Medulla oblongata (tissue), 1 donor: ENCODE results near the gene CAMSAP2.

Source experiments
- DNase-seq: peaks from one replicate; pipeline ENCODE4 v3.0.0-alpha.2; 2015; ENCODE audit errors: extremely low spot score

CAMSAP2 gene

GRCh38 chr1:200838676-200839445, 100.2 kb downstream of the CAMSAP2 start:
- DNase-seq: no peak

DNA sequence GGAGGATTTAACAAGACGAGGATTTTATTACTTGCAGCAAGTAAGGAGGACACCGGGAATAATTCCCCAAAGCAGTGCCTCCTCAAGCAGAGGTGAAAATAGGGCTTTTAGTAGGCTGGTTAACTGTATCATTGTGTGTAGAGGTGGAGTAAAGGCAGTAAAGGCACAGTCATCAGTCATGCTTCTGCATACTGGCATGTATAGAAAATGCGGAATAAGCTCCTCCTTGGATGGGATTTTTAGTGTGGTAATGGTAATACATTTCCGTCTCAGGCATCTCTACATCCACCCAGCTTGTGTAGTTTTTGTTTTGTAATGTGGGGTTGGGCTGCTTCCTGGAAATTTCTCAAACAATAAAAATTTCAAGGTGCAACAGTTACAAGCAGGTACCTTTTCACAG, 106.7 kb downstream of the CAMSAP2 start:
- no peak for DNase-seq

GRCh38 chr1:200846398-200846797, 107.7 kb downstream of the CAMSAP2 start:
- DNase-seq: no peak

- DNase-seq: no peak
These were observed 110.7 kb downstream of the CAMSAP2 start for GRCh38 chr1:200849430-200849829.

DNA sequence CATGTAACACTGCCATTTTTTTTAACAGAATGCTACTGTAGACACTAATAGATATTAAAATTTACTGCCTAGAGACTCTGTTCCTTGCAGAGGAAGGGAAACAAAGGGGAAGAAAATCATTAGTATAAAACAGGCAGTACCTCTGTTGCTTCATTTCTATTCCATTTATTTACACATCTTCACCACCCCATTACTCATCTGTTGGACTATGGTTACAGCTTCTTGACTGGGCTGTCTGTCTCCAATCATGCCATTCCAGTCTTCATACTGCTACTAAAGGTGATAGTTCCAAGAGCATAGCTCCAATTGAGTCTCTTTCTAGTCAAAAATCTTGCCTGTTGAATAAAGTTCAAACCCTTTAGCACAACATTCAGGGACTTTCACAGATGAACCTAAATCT, 111.9 kb downstream of the CAMSAP2 start:
- no peak for DNase-seq

DNA sequence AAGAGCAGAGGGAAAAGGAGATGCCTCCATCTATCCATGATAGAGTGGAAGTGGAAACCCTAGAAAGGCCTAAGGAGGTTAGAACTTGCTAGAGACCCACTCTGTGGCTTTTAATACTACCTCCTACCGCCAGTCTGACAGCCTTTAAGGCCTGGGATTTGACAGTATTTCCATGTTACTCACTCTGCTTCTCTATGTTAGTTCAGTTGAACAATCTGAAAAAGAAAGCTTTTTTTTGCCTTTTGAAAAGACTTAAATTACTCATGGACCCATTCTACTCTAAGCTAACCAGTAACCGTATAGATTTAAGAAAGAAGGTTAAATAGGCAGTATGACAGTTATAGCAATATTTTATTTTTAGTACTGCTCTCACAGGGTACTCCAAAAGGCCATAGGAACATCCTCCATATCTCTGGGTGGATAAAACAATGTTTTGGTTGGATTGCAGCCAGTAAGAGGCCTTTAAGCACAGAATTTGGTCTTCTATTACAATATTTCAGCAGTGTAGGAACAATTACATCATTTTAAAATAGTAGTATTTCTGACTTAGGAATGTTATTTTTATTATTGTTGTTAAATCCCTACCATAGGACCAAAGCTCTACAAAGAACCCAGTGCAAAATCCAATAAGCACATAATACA, 118.1 kb downstream of the CAMSAP2 start:
- DNase-seq: no peak

- no peak for DNase-seq
These were observed 119.1 kb downstream of the CAMSAP2 start for GRCh38 chr1:200857804-200858203.

DNA sequence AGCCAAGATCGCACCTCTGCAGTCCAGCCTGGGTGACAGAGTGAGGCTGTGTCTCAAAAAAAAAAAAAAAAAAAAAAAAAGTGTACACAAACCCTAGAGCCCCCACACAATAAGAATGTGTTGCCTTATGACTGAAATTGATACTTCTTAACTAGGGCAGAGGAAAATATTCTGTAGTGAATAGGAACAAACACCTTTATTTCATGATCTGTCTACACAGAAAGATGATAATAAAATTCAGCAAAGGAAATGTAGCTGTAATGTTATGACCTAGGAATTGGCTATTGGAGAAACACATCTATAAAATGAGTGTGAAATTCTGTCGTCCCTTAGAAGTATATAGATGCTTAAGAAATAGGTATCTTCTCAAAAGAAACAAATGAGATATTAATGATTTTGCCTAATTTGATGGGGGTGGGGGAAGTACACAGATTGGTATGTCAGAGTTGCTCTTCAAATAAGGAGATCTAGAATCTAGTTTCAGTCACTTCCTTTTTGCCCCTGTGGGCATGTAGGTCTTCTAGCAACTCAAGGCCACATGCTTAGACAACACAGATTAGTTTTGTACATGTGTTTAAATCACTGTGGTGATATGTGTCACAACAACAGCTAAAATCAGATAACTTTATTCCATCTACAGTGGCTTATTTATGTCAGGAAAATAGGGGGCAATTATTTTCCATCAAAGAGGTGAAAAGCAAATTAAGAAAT, 123.4 kb downstream of the CAMSAP2 start:
- DNase-seq: no peak

GRCh38 chr1:200862713-200863415, 124.2 kb downstream of the CAMSAP2 start:
- no peak for DNase-seq

GRCh38 chr1:200866116-200866515, 127.4 kb downstream of the CAMSAP2 start:
- no peak for DNase-seq

GRCh38 chr1:200866521-200866920, 127.8 kb downstream of the CAMSAP2 start:
- no peak for DNase-seq

DNA sequence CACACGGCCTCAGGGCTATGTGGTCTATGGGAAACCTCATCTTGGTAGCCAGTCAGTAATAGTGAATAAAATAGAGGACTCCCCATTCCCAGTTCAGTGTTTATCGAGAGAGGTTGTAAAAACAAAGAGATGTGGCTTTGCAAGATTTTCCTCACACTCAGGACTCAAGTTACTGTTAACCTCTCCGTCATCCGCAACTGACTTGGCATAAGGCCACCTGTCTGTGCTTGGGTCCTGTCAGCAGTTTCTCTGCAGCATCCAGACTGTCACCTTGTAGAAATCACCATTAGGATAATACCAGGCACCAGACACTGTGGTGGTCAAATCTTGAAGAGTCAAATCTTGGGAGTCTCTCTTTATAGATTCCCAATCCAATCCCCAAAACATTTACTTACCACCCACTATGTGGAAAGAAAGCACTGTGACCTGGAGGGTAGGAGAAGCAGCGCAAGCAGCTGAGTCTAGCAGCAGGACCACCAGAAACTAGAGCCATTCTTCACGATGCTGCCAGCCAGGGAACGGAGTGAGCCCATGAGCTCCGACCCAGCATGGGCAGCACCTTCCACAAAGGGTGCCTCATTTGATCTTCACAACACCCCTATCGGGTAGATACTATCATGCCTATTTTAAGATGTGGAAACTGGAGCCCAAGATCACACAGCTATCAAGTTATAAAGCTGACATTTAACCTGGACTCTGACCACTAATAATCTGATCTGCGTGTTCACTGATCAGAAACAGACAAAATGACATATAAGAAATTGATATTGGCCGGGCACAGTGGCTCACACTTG, 128.5 kb downstream of the CAMSAP2 start:
- DNase-seq: no peak

DNA sequence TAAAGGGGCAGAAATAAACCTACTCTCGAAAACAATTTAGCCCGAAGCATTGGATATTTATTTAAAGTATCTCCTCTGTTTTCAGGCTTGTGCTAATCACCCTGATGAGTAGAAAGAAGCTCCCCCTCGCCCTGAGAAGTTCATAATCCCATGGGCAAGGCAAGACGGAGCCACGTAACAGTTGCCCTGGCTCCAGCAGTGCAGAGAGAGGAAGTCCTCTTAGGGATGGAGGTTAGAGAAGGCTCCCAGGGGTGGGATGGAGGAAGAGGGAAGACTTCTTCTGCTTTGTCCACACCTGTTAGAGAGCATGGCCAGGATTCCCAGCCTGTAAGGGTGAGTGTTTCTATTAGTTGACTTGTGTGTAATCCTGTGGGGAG, 130.7 kb downstream of the CAMSAP2 start:
- DNase-seq: no peak

DNA sequence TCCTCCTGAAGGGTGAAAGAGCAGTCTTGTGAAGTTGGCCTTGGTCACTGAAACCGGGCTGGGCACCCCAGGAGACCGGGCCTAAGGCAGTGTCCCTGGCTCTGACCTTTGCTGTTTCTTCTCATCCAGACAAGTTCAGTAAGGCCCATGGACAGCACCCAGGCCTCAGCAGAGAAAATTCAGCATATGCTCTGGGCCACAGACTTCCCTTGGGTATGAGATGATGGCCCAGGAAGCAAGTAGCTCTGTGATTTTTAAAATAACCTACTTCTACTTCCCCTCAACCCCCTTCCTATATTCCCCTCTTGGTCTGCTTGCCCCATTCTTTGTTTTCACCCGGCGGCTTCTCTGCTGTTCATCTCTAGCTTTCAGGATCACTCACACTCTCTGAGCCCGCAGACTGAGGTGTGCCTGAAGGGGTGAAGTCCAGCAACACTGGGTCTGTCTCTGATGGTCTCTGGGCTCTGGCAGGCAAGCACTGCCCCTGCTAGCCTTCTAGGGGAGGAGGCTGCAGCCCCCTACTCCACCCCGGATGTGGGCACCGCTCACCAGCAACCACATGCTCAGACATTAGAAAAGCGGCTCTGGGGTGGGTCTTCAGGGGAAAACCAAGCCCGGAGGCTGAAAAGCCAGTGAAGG, 131.2 kb downstream of the CAMSAP2 start:
- no peak for DNase-seq

DNA sequence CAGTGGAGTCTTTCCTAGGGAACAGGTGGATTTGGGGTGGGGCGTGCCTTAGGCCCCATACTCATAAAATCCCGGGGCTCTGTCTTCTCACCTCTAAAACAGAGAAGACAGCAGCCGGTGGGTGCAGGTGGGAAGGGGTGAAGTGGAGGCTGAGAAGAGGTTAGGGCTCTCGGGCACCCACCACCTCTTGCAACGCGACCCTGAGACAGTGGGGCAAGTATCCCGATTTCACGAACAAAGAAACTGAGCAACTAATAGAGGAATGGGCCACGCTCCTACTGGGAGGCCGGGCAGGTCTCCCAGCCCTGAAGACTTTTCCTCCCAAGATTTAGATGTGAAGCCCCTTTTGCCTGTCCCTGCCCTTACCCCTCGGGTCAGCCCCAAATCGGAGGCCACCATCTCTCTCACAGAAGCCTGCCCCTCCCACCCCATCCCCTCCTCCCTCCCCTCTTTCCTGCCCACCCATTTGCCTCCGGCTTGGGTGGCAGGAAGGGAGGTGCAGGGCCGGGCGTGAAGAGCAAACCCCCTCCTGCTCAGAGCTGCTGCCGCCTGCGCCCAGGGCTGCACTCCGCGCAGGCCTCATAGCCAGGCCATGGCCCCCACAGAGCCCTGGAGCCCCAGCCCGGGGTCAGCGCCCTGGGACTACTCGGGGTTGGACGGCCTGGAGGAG, 133.9 kb downstream of the CAMSAP2 start, which contains the start of gene GPR25:
TSS of gene GPR25 (plus strand) at position 536 of the 670 bp plus-strand sequence. CDS start at position 593, 57 bp downstream.
- no peak for DNase-seq

DNA sequence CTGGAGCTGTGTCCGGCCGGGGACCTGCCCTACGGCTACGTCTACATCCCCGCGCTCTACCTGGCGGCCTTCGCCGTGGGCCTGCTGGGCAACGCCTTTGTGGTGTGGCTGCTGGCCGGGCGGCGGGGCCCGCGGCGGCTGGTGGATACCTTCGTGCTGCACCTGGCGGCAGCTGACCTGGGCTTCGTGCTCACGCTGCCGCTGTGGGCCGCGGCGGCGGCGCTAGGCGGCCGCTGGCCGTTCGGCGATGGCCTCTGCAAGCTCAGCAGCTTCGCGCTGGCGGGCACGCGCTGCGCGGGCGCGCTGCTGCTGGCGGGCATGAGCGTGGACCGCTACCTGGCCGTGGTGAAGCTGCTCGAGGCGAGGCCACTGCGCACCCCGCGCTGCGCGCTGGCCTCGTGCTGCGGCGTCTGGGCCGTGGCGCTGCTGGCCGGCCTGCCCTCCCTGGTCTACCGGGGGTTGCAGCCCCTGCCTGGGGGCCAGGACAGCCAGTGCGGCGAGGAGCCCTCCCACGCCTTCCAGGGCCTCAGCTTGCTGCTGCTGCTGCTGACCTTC, 134.5 kb downstream of the CAMSAP2 start:
- DNase-seq: no peak

DNA sequence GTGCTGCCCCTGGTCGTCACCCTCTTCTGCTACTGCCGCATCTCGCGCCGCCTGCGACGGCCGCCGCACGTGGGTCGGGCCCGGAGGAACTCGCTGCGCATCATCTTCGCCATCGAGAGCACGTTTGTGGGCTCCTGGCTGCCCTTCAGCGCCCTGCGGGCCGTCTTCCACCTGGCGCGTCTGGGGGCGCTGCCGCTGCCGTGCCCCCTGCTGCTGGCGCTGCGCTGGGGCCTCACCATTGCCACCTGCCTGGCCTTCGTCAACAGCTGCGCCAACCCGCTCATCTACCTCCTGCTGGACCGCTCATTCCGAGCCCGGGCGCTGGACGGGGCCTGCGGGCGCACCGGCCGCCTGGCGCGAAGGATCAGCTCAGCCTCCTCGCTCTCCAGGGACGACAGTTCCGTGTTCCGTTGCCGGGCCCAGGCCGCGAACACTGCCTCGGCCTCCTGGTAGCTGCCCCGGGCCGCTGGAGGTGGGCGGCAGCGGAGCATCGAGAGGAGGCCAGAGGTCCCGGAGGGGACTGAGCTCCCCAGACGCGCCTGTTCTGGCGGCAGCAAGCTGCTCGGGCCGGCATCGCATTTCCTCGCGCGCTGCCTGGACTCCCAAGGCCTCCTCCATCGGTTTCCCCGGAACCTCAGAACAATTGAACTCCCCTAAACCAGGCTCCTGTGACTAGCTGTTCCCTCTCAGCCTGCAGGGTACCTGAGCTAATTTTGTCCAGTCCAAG, 135.1 kb downstream of the CAMSAP2 start:
- no peak for DNase-seq

- no peak for DNase-seq
These were observed 136.0 kb downstream of the CAMSAP2 start for GRCh38 chr1:200874694-200875093.

GRCh38 chr1:200875416-200875815, 136.7 kb downstream of the CAMSAP2 start:
- DNase-seq: no peak
